IMR-90 (cell line): ENCODE measurements around the gene NDUFAF8. TPM values are rescaled to one million over a fixed set of nuclear protein-coding genes. Genes with fewer than 3 reads are reported as not detected.

Source experiments
- ATAC-seq: fragments of 200-7000 bp; cut with Tn5 transposase; 2 replicates; pipeline ENCODE4 v1.9.1; 2020; ENCODE audit warnings: low read depth, mild to moderate bottlenecking, moderate library complexity
- BruUV-seq: library from RNA; stranded (reverse); fragments of 400-500 nt; replicated peaks from 2 replicates; lab custom pipeline; 2021; lab: Mats Ljungman, UMichigan
- CTCF ChIA-PET: fragments of 300-600 bp; formaldehyde crosslinking; extraction: SDS; loops from one replicate; lab custom pipeline; 2021; ENCODE audit warnings: antibody characterized with exemption; lab: Yijun Ruan, JAX
- POLR2A ChIA-PET: fragments of 300-600 bp; sonication (Branson Sonifier 250); formaldehyde crosslinking; loops from one replicate; lab custom pipeline; 2022; ENCODE audit warnings: antibody characterized with exemption; ENCODE audit not compliant: unreplicated experiment; lab: Charles Lee
- DNase-seq: peaks from one replicate; pipeline ENCODE4 v3.0.0; 2013
- H2AFZ ChIP-seq: replicated peaks from 2 replicates; pipeline ENCODE3; 2013; ENCODE audit warnings: low read length, mild to moderate bottlenecking; ENCODE audit not compliant: poor library complexity
- H2AK5ac ChIP-seq: 2 replicates; pipeline ENCODE4 v1.6.1; 2013; ENCODE audit warnings: low read depth, low read length, inconsistent platforms
- H2AK9ac ChIP-seq: replicated peaks from 2 replicates; pipeline ENCODE3; 2013; ENCODE audit warnings: mild to moderate bottlenecking, low read depth, low read length, moderate library complexity; ENCODE audit not compliant: poor library complexity
- H2BK120ac ChIP-seq: 2 replicates; pipeline ENCODE4 v1.6.1; 2013; ENCODE audit warnings: low read depth, low read length, inconsistent platforms
- H2BK15ac ChIP-seq: 3 replicates; pipeline ENCODE4 v1.6.1; 2013; ENCODE audit warnings: low read depth, low read length, inconsistent platforms
- H2BK20ac ChIP-seq: 2 replicates; pipeline ENCODE4 v1.6.1; 2013; ENCODE audit warnings: low read depth, mild to moderate bottlenecking, inconsistent platforms, low read length, moderate library complexity
- H2BK5ac ChIP-seq: 2 replicates; pipeline ENCODE4 v1.6.1; 2013; ENCODE audit warnings: mild to moderate bottlenecking, low read depth, low read length, inconsistent platforms; ENCODE audit not compliant: poor library complexity, severe bottlenecking
- H3K14ac ChIP-seq: replicated peaks from 2 replicates; pipeline ENCODE4 v1.6.1; 2013; ENCODE audit warnings: low read depth, low read length, inconsistent platforms
- H3K18ac ChIP-seq: 2 replicates; pipeline ENCODE4 v1.6.1; 2013; ENCODE audit warnings: low read depth, low read length, control low read depth
- H3K23ac ChIP-seq: 2 replicates; pipeline ENCODE4 v1.6.1; 2013; ENCODE audit warnings: low read depth, low read length, inconsistent platforms
- H3K27ac ChIP-seq: 2 replicates; pipeline ENCODE4 v1.5.1; 2013; ENCODE audit warnings: mild to moderate bottlenecking, control low read depth, low read length; ENCODE audit not compliant: insufficient read depth
- H3K27me3 ChIP-seq: 2 replicates; pipeline ENCODE4 v1.6.1; 2013; ENCODE audit warnings: low read length; ENCODE audit not compliant: control insufficient read depth, insufficient read depth
- H3K36me3 ChIP-seq: 2 replicates; pipeline ENCODE4 v1.6.1; 2013; ENCODE audit warnings: low read length, mixed read lengths; ENCODE audit not compliant: control insufficient read depth, insufficient read depth
- H3K4ac ChIP-seq: 2 replicates; pipeline ENCODE4 v1.6.1; 2013; ENCODE audit warnings: low read depth, low read length, inconsistent platforms
- H3K4me1 ChIP-seq: 2 replicates; pipeline ENCODE4 v1.6.1; 2013; ENCODE audit warnings: low read length, mixed read lengths; ENCODE audit not compliant: control insufficient read depth, insufficient read depth
- H3K4me2 ChIP-seq: 2 replicates; pipeline ENCODE4 v1.6.1; 2013; ENCODE audit warnings: low read depth, mild to moderate bottlenecking, control low read depth, low read length, moderate library complexity
- H3K4me3 ChIP-seq: 2 replicates; pipeline ENCODE4 v1.5.1; 2013; ENCODE audit warnings: low read depth, mild to moderate bottlenecking, control low read depth, low read length, moderate library complexity; ENCODE audit not compliant: insufficient read depth
- H3K56ac ChIP-seq: 2 replicates; pipeline ENCODE4 v1.6.1; 2013; ENCODE audit warnings: low read length, inconsistent platforms; ENCODE audit not compliant: insufficient read depth; ENCODE audit errors: extremely low read depth
- H3K79me1 ChIP-seq, 2 experiments: 2 replicates each; pipeline ENCODE4 v1.6.1; 2013; ENCODE audit warnings: low read length in 2 of 2, inconsistent platforms in 1 of 2, low read depth in 1 of 2
- H3K9ac ChIP-seq: 2 replicates; pipeline ENCODE4 v1.6.1; 2013; ENCODE audit warnings: low read depth, low read length, control low read depth
- H3K9me1 ChIP-seq: 2 replicates; pipeline ENCODE4 v1.6.1; 2013; ENCODE audit warnings: low read length, inconsistent platforms; ENCODE audit not compliant: insufficient read depth
- H3K9me3 ChIP-seq: 2 replicates; pipeline ENCODE4 v1.6.1; 2013; ENCODE audit warnings: low read length; ENCODE audit not compliant: control insufficient read depth, insufficient read depth
- H4K20me1 ChIP-seq: 2 replicates; pipeline ENCODE4 v1.6.1; 2013; ENCODE audit warnings: low read length, inconsistent platforms; ENCODE audit not compliant: insufficient read depth
- H4K5ac ChIP-seq: 2 replicates; pipeline ENCODE4 v1.6.1; 2013; ENCODE audit warnings: mild to moderate bottlenecking, low read depth, low read length, control low read depth
- H4K8ac ChIP-seq, 2 experiments: 2 replicates each; pipeline ENCODE4 v1.6.1; 2013; ENCODE audit warnings: low read depth in 2 of 2, low read length in 2 of 2, control low read depth in 1 of 2, inconsistent platforms in 1 of 2
- H4K91ac ChIP-seq: 2 replicates; pipeline ENCODE4 v1.6.1; 2013; ENCODE audit warnings: low read depth, low read length, inconsistent platforms; ENCODE audit not compliant: insufficient read depth
- BHLHE40 ChIP-seq: fragments of 150-350 bp; IDR thresholded peaks from 2 replicates; pipeline ENCODE4 v1.6.1; 2016; ENCODE audit warnings: mild to moderate bottlenecking, low read depth, low read length
- CEBPB ChIP-seq: IDR thresholded peaks from 2 replicates; pipeline ENCODE4 v1.6.1; 2012; ENCODE audit warnings: low read depth, low read length, improper control_type of control experiment
- CHD1 ChIP-seq: IDR thresholded peaks from 2 replicates; pipeline ENCODE4 v1.6.1; 2012; ENCODE audit warnings: low read depth, low read length, improper control_type of control experiment
- CTCF ChIP-seq: conservative IDR thresholded peaks from 2 replicates; pipeline ENCODE4 v1.5.1; 2012; ENCODE audit warnings: mild to moderate bottlenecking, low read depth, low read length, improper control_type of control experiment
- ELK1 ChIP-seq: fragments of 150-350 bp; IDR thresholded peaks from 2 replicates; pipeline ENCODE4 v1.6.1; 2016; ENCODE audit warnings: low read depth, mild to moderate bottlenecking, low read length, moderate library complexity, borderline replicate concordance
- FOS ChIP-seq: fragments of 150-350 bp; IDR thresholded peaks from 2 replicates; pipeline ENCODE4 v1.6.1; 2016; ENCODE audit warnings: low read depth, low read length
- MAFK ChIP-seq: IDR thresholded peaks from 2 replicates; pipeline ENCODE4 v1.6.1; 2012; ENCODE audit warnings: low read depth, low read length, improper control_type of control experiment
- MAZ ChIP-seq: IDR thresholded peaks from 2 replicates; pipeline ENCODE4 v1.6.1; 2012; ENCODE audit warnings: low read depth, mild to moderate bottlenecking, low read length, improper control_type of control experiment, moderate library complexity, borderline replicate concordance
- MXI1 ChIP-seq: IDR thresholded peaks from 2 replicates; pipeline ENCODE4 v1.6.1; 2012; ENCODE audit warnings: low read depth, mild to moderate bottlenecking, low read length, moderate library complexity, borderline replicate concordance
- NFE2L2 ChIP-seq: fragments of 150-350 bp; IDR thresholded peaks from 2 replicates; pipeline ENCODE4 v1.6.1; 2016; ENCODE audit warnings: low read depth, mild to moderate bottlenecking, low read length
- POLR2A ChIP-seq: IDR thresholded peaks from 2 replicates; pipeline ENCODE4 v1.6.1; 2012; ENCODE audit warnings: mild to moderate bottlenecking, low read depth, low read length
- RAD21 ChIP-seq: IDR thresholded peaks from 2 replicates; pipeline ENCODE4 v1.6.1; 2012; ENCODE audit warnings: low read length, improper control_type of control experiment
- RCOR1 ChIP-seq: IDR thresholded peaks from 2 replicates; pipeline ENCODE4 v1.6.1; 2012; ENCODE audit warnings: mild to moderate bottlenecking, low read length, improper control_type of control experiment; ENCODE audit not compliant: insufficient replicate concordance
- RFX5 ChIP-seq: IDR thresholded peaks from 2 replicates; pipeline ENCODE4 v1.8.0; 2012; ENCODE audit warnings: low read depth, mild to moderate bottlenecking, low read length, moderate library complexity
- SMC3 ChIP-seq: fragments of 150-350 bp; IDR thresholded peaks from 2 replicates; pipeline ENCODE4 v1.6.1; 2016; ENCODE audit warnings: low read depth, mild to moderate bottlenecking, antibody characterized with exemption, low read length, moderate library complexity
- USF2 ChIP-seq: fragments of 150-350 bp; IDR thresholded peaks from 2 replicates; pipeline ENCODE4 v1.6.1; 2017; ENCODE audit warnings: mild to moderate bottlenecking, antibody characterized with exemption, low read length, low read depth
- WGBS, 2 experiments: methylation state at CpG; one replicate each; pipeline versions ENCODE4 v1.1.5 to v1.1.7; 2013; ENCODE audit warnings: missing lambda C conversion rate in 2 of 2; ENCODE audit not compliant: insufficient read length in 1 of 2; ENCODE audit errors: extremely low coverage in 2 of 2; 5-methylcytosine and 5-hydroxymethylcytosine counted together
- dilution Hi-C: fragments of 300-500 bp; cut with HindIII; formaldehyde crosslinking; loops from one replicate; pipeline ENCODE4 v1.14.3; 2018; ENCODE audit warnings: low sequenced_read_pairs; ENCODE audit not compliant: unreplicated experiment
- in situ Hi-C: fragments of 300-500 bp; cut with MboI; formaldehyde crosslinking; loops from 3 replicates; pipeline ENCODE4 v1.14.3; 2019; ENCODE audit warnings: low sequenced_read_pairs, inconsistent platforms, mixed read lengths
- intact Hi-C: fragments of 100-400 bp; cut with micrococcal nuclease; formaldehyde crosslinking; loops from 2 replicates; pipeline ENCODE4 v1.10.0; 2022
- polyA plus RNA-seq, 3 experiments: library from polyadenylated mRNA; depleted of rRNA; stranded (reverse); fragments of >200 nt; gene quantifications; 2 replicates each; pipeline ENCODE4 v1.2.3, GENCODE V29; 2012; ENCODE audit warnings: low replicate concordance in 1 of 3
- total RNA-seq: library from RNA; depleted of rRNA; stranded (reverse); fragments of >200 nt; gene quantifications from 2 replicates; pipeline ENCODE4 v1.2.3, GENCODE V29; 2012

NDUFAF8 gene
- total and polyA plus RNA-seq, 2 of the 4 experiments (the other 2 are of a cell fraction): 11.1 to 65.0 TPM

- no peaks in the 10 kb centered on the region for H3K4me1 ChIP-seq
- H4K91ac ChIP-seq: no peak overlapping the region
- H2BK5ac ChIP-seq: no peak overlapping the region
- H4K20me1 ChIP-seq: peaks cover 5% of the 10 kb centered on the region; the same call in 1 of the 2 replicates
- no peak overlapping the region for H3K4ac ChIP-seq
- 95% methylated on average over 9 of the region's 18 CpGs; no CpG with 5 or more reads in 1 of the 2 experiments for WGBS, 2 experiments
- H3K27ac ChIP-seq: no peak overlapping the region
- H3K4me2 ChIP-seq: no peak overlapping the region
- BruUV-seq: no TSS peak
- H2AK5ac ChIP-seq: no peak overlapping the region
- no peak overlapping the region for H2BK120ac ChIP-seq
- H2AK9ac ChIP-seq: no peak overlapping the region
- no peaks in the 10 kb centered on the region for H3K79me1 ChIP-seq
- TF ChIP-seq POLR2A: no peak
- TF ChIP-seq BHLHE40: no peak
- TF ChIP-seq RAD21: no peak
- no peak for TF ChIP-seq RFX5
- TF ChIP-seq MAZ: no peak
- no peak for TF ChIP-seq CTCF
- no peak for TF ChIP-seq ELK1
- no peak for TF ChIP-seq RCOR1
- no peak for TF ChIP-seq CHD1
- TF ChIP-seq CEBPB: no peak
- TF ChIP-seq SMC3: no peak
- no peak for TF ChIP-seq FOS
- no peak for TF ChIP-seq MAFK
- TF ChIP-seq MXI1: no peak
- no peak for TF ChIP-seq NFE2L2
- no peak for TF ChIP-seq USF2
- H3K23ac ChIP-seq: no peak overlapping the region
- POLR2A ChIA-PET: no interaction called here
- H3K14ac ChIP-seq: no peak overlapping the region
- in situ Hi-C loops: no loop called here
- ATAC-seq (no peak), DNase-seq (no peak)
- no peak overlapping the region for H3K56ac ChIP-seq
- H3K27me3 ChIP-seq: no peaks in the 10 kb centered on the region
- dilution Hi-C loops: no loop called here
- no peak overlapping the region for H2BK20ac ChIP-seq
- H3K36me3 ChIP-seq: peaks cover 8% of the 10 kb centered on the region
- H4K8ac ChIP-seq: no peak overlapping the region
- H3K18ac ChIP-seq: no peak overlapping the region
- no peak overlapping the region for H3K4me3 ChIP-seq
- no peaks in the 10 kb centered on the region for H3K9me3 ChIP-seq
- H2BK15ac ChIP-seq: no peak overlapping the region
- H3K9ac ChIP-seq: no peak overlapping the region
- H4K5ac ChIP-seq: no peak overlapping the region
- CTCF ChIA-PET: interaction anchor here (1.0 kb wide), 2 partner anchors 8 to 23 kb away, joined by 3 to 4 read pairs; no protein-coding TSS in a partner anchor
- intact Hi-C loops: loop anchor here (1.0 kb wide), 1 partner anchor 58 kb away; no protein-coding TSS in a partner anchor
- H3K9me1 ChIP-seq: no peaks in the 10 kb centered on the region
- H2AFZ ChIP-seq: no peak overlapping the region
These were observed 38.9 kb upstream of the NDUFAF8 start for GRCh38 chr17:81200201-81200600.
